ENCODE results near the gene CEMIP.

GRCh38 chr15:80895965-80896364 lies 116.8 kb downstream of the CEMIP start:
- TF ChIP-seq EP300 (IDR thresholded peaks at IDR 0.05; ENCODE audit: borderline replicate concordance in 1 of 2, low read depth in 1 of 2, low read length in 1 of 2) = no peak
- TF ChIP-seq YY1 (IDR thresholded peaks at IDR 0.05; ENCODE audit: low read depth) = no peak
- TF ChIP-seq, protein P1, sequence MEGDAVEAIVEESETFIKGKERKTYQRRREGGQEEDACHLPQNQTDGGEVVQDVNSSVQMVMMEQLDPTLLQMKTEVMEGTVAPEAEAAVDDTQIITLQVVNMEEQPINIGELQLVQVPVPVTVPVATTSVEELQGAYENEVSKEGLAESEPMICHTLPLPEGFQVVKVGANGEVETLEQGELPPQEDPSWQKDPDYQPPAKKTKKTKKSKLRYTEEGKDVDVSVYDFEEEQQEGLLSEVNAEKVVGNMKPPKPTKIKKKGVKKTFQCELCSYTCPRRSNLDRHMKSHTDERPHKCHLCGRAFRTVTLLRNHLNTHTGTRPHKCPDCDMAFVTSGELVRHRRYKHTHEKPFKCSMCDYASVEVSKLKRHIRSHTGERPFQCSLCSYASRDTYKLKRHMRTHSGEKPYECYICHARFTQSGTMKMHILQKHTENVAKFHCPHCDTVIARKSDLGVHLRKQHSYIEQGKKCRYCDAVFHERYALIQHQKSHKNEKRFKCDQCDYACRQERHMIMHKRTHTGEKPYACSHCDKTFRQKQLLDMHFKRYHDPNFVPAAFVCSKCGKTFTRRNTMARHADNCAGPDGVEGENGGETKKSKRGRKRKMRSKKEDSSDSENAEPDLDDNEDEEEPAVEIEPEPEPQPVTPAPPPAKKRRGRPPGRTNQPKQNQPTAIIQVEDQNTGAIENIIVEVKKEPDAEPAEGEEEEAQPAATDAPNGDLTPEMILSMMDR (IDR thresholded peaks at IDR 0.05) = no peak
- no peak for TF ChIP-seq CHD2 (IDR thresholded peaks at IDR 0.05; ENCODE audit: low read length, partially characterized antibody)
- no peak for TF ChIP-seq MAX (IDR thresholded peaks at IDR 0.05; ENCODE audit: low read depth)
- no peak for TF ChIP-seq SIN3A (IDR thresholded peaks at IDR 0.05; ENCODE audit: borderline replicate concordance, low read depth, low read length)
- TF ChIP-seq GATA2 (CRISPR knock-in tag; IDR thresholded peaks at IDR 0.05) = no peak
- no peak for TF ChIP-seq RAD21 (IDR thresholded peaks at IDR 0.05; ENCODE audit: low read length)
- no peak for TF ChIP-seq REST (IDR thresholded peaks at IDR 0.05; ENCODE audit: low read depth, low read length)
- no peak for TF ChIP-seq TEAD4 (IDR thresholded peaks at IDR 0.05; ENCODE audit: borderline replicate concordance, insufficient read depth)
- no peak for TF ChIP-seq FOXM1 (IDR thresholded peaks at IDR 0.05; ENCODE audit: low read depth)
